GM18517 (cell line): Measurements from ENCODE around the gene IRS2.

Source experiments
- ATAC-seq: cut with Tn5 transposase; IDR thresholded peaks from one replicate; pipeline ENCODE4 v1.9.1; 2021; ENCODE audit warnings: mild to moderate bottlenecking, moderate library complexity; ENCODE audit not compliant: unreplicated experiment

Gene IRS2

DNA sequence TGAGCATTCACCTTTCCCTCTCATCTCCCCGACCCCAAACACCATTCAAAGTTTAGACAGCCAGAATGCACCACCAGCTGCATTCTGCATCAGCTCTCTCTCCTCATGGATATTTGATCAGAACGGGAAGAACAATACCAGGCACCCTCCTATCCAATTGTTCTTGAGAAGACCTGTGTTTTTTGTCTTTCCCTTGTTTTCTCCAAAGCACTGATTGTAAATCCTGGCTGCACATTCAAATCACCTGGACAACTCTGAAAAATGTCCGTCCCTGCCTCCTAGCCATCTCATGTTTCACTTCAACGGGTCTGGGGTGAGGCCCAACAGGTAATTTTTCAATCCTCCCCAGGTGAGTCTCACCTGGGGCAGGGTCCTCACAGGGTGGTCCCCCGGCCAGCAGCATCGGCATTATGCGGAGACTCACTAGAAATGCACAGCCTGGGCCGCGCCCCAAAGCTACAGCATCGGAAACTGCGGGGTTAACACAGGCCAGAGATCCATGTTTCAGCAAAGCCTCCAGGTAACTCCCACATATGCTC lies 5.5 kb downstream of the IRS2 start:
- no peak for ATAC-seq

DNA sequence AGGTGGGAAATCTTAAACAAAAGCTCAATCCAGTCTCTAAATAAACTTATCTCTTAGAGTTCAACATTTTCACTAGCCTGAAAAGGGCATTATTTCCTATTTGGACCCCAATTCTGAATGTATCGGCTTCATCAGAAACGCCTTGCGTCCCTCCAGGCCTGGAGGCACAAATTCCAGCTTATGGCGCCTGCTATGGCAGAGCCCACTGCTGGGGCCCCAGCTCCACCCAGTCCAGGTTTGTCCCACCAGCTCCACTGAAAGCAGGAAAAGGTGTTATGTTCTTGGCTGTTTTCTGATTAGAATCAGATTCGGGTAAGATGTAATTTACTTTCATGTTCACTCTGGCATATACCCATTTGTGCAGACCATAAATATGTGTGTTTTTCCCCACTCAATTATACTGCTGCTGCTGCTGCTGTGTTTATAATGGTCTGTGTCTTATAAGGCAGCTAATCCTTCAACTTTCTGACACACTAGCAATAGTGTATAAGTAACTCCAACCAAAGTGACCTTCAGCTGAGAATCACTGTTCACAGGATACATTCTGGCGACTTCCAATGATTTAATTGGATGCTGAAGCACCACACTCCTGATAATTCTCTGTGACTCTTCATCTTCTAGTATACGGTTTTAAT lies 6.4 kb downstream of the IRS2 start:
- no peak for ATAC-seq

DNA sequence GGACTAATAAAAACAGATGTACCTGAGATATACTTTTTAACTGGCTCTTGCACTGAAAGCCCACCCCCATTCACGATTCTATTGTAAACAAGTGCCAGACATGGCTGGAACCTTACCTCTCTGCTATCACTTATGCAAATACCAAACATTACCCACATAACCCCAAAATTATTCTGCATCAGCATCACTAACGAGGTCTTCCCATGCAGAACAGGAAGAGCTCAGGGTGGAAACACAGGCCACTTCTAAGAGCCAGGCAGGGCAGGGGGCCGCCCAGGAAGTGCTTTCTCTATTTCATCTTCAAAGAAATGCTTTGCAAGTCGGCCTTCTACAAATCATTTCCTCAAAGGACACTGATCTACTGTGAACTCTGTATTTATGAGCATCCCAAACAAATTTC lies 7.3 kb downstream of the IRS2 start:
- no peak for ATAC-seq

DNA sequence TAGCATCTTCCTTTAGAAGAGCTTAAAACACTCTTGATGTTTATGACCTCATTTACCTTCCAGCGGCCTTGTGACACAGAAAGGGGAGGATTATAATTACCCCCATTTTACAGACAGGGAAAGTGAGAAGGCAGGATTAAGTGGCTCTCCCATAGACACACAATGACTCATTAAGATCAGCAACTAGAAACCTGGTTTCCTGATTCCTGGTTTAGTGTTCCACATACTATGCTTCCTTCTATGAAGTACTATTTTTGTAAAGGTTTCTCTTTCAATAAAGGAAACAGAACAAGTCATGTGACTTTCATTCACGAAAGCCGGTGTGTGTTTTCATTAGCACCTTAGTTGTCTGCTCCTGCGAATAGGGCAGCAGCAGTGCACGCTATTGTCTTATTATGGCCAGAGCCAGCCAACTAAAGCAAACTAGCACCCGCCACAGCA lies 8.3 kb downstream of the IRS2 start:
- no peak for ATAC-seq

DNA sequence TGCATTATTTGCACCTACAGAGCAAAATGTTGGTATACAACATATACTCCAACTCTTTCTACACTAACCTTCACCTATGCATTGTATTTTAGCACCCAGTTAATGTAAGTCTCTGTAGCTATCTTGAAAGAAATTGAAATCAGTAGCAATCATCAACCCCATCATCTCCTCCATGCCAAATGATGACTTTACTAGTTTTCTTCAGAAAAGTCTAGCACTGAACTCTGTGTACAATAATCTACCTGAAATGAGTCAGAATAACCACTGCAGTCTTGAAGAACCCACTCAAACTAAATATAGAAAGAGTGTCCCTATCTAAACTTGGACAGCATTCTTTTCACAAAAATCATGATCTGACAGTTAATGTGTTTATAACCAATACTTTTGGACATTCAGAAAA lies 9.8 kb downstream of the IRS2 start:
- no peak for ATAC-seq

DNA sequence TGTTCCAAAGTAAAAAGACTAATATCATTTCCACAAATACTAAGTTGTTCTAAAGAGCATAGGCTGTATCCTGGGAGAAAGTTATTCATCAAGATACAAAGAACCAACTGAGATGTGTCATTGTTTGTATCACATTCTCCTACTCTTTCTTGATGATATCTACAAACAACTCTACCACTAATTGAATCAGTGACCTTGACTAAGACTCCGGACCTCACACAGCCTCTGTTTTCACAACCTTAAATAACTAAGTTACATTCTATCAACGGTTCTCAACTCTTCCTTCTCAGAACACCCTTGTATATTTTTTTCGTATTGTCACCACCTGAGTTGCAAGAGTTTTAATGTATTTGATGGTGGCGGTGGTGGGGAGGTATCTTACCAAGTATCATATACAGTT lies 12.6 kb downstream of the IRS2 start:
- no peak for ATAC-seq

DNA sequence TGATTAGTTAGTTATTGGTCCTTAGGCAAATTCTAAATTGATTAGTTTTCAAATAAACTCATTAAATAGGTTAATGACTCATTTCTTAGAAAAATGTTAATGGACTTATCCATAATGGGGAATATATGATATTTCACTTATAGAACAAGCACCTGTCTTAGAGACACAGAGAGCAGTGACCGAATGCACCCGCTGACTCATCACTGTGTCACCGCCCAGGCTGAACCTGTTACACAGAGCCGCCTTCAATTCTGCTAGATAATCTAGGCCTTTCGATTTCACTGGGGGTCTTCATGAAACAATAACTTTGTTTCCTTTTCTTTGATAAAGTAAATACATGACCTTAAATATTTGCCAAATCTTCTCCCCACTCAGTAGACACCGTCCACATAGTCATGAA lies 13.1 kb downstream of the IRS2 start:
- ATAC-seq, result no peak

DNA sequence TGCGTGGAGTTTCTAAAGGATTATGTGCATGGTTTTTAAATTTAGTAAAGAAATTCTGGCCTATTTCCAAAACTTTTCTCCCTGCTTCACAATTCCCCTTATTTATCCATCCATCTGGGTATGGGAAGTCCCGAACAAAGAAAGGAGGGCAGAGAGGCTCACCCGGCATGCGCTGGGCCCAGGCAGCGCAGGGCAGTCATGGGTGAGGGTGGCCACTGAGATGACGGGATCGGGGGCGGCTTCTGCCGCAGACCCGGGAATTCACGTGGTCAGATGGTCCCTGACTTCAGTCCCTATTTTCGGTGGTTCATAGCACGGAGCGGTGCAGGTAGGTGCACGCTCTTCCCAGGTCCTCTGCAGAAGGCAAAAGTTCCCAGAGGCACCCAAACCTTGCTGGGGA lies 14.5 kb downstream of the IRS2 start:
- no peak for ATAC-seq

DNA sequence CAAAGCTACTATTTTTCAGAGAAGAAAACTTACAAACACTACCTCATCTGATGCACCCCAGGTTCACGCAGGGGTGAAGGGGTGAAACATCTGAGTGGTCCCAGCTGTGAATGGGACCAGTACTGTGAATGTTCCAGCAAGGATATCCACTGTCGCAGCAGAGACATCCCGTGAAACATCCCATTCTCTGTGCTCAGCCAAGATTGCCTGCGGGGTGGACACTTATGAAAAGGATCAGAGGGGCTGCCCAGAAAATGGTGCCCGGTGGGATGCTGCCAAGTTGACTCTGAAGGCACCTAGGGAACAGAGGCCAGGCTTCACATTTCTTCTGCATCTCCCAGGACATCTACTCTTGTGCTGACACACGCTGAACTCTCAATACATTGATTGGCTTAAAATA lies 15.9 kb downstream of the IRS2 start:
- ATAC-seq, result no peak

DNA sequence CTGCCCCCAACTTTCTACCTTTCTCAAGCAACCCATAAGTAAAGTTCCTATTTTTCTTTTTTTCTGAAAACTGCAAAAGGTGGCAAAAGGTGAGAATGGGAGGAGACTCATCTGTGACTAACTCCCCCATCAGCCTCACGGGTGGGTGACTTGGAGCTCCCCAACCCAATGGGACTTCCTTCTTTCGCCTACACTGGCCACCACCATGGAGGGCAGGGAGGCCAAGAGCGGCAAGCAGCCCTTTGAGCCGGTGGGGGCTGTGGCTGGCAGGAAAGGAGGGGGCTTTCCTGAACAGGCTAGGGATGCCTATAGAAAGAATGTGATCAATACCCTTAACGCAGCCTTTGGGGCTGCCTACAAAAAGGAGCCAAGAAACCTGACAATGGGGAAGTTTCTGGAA lies 16.5 kb downstream of the IRS2 start:
- ATAC-seq, result no peak

DNA sequence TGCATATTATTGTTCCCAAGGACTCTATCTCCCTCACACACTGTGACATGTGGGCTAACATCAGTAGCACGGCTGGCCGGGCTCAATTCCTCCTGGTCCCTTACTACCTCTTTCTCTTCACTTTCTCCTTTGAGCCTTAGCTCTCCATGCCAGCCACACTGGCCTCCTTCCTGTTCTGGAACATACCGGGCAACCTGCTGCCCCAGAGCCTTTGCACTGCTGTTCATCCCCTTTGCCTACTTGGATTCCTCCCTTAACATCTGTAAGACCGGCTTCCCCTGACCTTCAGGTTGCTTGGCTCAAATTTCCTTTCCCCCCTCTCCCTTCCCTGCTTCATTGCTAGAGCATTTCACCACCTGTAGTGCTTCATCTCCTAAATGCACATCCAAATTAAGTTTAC lies 17.1 kb downstream of the IRS2 start:
- no peak for ATAC-seq

DNA sequence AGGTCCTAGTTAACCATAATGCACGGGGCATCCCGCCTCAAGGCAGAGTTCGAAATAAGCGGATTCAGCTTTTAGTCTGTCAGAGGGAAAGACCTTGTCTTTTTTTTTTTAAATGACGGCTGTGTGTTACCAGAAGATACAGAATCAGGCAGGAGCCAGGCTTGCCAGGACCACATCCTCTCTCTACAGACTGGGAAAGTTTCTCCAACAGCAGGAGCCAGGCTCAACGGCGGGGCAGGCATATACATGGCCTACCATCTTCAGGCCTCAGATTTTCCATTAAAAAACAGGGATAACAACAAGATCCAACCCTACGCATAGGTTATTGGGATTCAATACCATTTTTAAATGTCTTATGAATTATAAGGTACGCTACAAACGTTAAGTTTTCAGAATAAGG lies 17.8 kb downstream of the IRS2 start:
- no peak for ATAC-seq

DNA sequence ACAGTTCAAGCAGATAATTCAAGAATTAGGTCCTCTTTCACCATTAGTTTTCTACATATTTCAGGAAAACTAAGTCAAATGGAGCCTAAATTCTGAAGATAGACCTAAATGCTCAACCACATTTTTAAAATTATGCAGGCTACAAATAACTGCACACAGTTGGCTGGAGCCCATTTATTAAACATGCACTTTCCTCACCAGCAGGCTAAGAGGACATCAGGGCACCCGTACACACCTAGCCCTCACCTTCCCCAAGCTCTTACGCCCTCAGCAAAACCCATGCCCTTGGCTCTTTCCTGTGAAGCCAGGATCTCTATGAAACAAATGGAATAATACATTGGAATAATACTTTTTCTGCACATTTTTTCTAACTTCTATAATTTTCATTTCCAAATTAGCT lies 18.2 kb downstream of the IRS2 start:
- no peak for ATAC-seq

DNA sequence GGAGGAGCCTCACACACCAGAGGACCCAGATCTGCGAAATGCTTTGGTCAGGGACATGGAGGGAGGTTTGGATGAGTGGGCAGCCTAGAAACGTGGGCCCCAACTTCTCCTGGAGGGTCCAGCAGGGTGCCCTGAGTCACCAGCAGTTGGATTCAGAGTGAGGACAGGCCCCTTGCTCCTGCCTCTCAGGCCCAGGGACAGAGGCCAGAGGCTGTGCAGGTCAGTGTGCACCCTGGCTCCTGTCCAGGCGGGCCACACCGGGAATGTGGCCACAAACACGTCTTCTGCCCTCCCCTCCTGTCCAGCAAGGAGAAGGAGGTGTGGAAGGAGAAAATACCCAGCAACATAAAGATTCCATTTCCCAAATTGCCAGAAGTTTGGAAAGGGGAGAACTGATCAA lies 19.4 kb downstream of the IRS2 start:
- ATAC-seq, result no peak

DNA sequence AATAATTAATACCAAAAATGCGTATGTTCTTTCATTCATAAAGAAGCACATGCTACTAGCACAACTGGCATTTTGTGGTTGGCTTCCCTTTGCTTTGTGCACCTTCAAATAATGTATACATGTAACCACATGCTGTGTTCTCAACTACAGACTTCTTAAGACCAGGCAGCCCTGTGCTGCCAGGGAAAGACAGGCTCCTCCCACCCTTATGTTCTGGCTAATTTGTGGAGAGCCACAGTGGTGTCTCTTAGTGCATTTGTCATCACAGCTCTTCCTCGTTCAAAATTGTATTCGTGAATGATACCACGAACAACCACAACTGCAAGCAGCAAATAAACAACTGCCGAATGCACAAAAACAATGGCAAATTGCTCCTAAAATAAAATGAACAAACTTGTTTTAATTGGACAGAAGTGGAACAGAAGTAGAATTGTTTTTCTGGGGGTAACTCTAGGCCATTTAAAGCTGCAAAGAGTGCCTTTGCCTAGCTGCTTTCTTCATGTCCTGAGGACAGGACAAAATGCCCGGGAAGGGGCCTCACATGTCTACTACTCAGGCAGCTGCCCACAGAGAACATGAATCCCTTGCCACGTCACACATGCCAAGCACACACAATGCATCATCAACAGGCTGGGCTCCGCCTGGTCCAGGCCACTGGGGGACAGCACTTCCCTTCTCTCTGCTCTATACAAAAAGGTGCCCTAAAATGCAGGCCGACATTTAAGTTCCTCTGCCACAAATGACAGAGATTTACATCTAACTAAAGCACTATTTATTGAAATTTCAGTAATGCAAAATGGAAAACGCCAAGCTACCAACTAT lies 21.7 kb downstream of the IRS2 start:
- no peak for ATAC-seq

DNA sequence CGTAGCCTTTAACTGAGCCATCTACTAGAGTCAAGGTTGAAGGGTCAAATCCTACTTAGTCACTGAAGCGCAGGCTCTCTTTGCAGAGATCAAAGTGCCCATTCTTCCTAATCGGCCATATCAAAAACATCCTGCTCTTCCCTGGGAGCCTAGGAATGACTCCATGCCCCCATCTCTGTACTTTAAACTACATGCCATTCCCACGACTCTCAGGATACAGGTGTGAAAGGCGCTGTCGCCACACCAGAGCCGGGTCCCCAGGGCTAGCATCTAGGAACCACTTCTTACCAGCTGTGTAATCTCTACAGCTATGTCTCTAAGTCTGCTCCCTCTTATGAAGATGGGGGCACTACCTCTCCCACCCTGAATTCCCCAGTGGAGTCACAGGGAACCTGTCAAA lies 22.3 kb downstream of the IRS2 start:
- ATAC-seq, result no peak

DNA sequence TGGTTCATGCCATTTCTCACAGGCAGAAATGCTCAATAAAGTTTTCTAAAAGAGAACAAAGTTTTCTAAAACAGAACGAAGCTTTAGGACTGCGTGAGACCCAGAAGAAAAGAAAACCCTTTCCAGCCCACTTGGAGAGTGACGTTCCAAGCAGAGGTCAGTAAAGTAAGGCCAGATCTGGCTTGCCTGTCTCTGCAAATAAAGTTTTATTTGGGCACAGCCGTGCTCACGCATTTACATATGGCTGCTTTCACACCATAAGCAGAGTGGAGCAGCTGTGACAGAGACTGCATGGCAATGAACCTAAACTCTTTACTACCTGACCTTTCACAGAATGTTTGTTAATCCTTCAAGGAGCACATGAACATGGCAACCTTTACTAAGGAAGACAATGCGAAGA lies 23.6 kb downstream of the IRS2 start:
- ATAC-seq, result no peak

DNA sequence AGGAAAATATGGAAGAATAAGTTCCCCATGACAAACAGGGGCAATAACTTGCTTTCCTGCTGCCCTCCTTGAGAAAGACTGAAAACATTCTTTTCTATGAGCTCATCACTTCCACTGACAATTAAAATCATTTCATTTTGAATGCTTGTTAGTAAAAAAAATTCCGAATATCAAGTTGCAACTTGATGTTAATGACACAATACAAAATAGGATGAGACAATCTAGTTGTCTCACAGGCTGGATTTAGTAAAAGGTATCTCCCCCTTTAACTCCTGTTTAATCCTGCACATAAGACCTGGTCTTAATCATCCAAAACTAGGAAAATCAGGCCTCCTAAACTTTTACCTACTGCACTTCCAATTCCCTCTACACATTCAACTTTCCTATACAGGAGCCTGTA lies 24.7 kb downstream of the IRS2 start:
- ATAC-seq, result no peak

DNA sequence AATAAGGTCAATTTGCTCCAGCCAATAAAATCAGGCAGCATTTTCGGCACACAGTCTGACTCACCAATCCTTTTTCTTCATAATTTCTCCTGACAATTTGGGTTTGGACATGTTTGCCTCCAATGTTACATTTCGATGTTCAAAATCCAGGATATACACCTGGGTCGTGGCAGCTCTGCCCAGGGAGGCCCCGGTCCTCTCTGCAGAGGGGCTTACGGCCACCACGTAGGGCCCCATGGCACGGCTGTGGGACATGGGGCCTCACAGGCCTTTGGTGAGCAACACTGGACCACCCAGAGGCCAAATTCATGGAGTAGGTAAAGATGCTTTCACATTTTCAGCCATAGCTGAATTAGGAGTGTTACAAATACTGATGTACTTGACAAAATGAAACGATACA lies 25.4 kb downstream of the IRS2 start:
- ATAC-seq, result no peak

DNA sequence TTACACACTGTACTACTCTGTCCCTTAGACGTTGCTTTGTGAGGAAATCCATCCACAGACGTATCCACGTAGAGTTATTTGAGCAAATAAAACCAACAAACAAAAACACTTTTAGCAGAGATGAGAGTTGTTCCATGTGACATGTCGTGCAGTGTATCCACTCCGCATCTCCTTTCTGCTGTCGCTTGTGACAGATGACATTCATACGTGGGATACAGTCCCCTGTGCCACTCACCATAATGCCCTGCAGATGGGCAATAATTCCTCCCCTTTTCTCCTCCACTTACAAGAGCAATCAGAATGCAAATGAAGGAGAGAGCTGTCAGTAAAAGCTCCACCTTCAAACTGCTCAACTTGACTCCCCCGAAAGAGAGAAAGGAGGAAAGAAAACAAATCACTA lies 26.0 kb downstream of the IRS2 start:
- no peak for ATAC-seq

DNA sequence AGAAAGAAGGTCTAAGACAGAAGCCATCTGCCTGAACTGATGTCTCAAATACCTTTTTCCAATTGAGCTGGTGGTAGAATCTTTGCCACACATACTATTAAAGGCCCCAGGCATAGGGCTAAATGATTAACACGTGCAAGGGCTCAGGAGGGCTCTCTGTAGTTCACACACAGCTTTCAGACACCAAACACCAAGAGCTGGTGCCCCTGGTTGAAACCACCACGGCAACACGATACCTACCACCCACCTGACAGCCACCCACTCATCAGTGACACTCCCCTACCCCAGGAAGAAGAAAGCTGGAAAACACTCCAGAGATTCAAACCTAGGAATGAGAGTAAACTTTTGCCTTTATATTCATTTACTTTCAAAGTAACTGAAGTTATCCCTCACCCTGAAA lies 26.8 kb downstream of the IRS2 start:
- no peak for ATAC-seq

DNA sequence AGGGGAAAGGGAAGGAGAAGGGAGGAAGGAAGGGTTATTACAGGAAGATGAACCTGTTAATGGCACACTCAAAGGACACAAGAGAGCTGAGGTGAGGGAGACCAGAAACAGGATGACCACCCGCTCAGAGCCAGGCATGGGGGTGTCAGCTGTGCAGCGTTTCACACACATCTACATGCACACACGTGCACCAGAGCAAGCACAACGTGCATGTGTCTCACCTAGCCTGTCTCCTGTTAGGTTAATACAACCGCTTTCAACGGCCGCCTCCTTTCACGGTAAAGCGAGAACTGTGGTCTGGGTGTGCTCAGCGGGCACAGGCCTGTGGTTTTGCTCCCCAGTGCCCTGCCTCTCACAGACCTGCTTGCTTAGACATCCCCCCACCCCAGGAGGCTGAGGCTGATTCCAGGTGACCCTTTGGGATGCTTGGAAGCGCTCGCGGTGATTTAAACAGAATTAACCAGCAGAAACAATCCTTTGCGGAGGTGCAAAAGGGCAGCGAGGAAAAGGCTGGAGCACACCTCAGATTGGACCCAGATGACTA lies 27.4 kb downstream of the IRS2 start:
- no peak for ATAC-seq
